ENCODE results near the gene IGFBP5.

DNA sequence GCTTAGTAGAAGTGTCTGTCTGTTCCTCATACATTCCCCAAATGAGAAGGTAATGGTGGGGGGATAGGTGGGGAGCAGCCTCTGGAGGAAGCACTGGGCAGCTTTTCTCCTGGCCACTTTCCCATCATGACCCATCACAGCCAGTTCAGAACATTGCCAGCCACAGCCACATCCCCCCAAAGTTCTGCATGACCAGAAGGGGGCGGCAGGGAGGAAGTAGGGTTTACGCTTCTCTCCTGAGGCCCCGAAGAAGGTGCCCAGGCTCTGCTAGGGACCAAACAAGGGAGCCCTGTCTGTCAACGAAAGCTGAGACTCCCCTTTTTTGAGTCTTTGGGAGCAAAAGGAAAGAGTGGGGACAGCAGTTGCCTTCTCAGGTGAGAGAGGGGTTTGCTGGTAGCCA is 7.7 kb downstream of the IGFBP5 start:
- TF ChIP-seq POLR2A (IDR thresholded peaks at IDR 0.05) = no peak
- TF ChIP-seq, protein P1, sequence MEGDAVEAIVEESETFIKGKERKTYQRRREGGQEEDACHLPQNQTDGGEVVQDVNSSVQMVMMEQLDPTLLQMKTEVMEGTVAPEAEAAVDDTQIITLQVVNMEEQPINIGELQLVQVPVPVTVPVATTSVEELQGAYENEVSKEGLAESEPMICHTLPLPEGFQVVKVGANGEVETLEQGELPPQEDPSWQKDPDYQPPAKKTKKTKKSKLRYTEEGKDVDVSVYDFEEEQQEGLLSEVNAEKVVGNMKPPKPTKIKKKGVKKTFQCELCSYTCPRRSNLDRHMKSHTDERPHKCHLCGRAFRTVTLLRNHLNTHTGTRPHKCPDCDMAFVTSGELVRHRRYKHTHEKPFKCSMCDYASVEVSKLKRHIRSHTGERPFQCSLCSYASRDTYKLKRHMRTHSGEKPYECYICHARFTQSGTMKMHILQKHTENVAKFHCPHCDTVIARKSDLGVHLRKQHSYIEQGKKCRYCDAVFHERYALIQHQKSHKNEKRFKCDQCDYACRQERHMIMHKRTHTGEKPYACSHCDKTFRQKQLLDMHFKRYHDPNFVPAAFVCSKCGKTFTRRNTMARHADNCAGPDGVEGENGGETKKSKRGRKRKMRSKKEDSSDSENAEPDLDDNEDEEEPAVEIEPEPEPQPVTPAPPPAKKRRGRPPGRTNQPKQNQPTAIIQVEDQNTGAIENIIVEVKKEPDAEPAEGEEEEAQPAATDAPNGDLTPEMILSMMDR (IDR thresholded peaks at IDR 0.05) = peak in 2 of 4 experiments; percentile 15 to 31

Measured in sigmoid colon (tissue), 3 donors.